GM13976 (cell line): ENCODE measurements around the gene ZNF622.
A peak's percentile ranks its signal among the peaks of the same experiment; 100 is the strongest.

Experiments
- DNase-seq: peaks from one replicate; pipeline ENCODE4 v3.0.0; 2012; ENCODE audit warnings: low spot score
- CTCF ChIP-seq: IDR thresholded peaks from 2 replicates; pipeline ENCODE4 v1.5.1; 2012; ENCODE audit warnings: borderline replicate concordance, mild to moderate bottlenecking; ENCODE audit not compliant: insufficient read depth; ENCODE audit errors: extremely low read depth, missing control alignments, control extremely low read depth
- in situ Hi-C: fragments of 300-500 bp; cut with MboI; formaldehyde crosslinking; loops from one replicate; pipeline ENCODE4 v1.12.0; 2022; ENCODE audit warnings: low sequenced_read_pairs, mixed read lengths, inconsistent platforms; ENCODE audit not compliant: unreplicated experiment

ZNF622 gene

DNA sequence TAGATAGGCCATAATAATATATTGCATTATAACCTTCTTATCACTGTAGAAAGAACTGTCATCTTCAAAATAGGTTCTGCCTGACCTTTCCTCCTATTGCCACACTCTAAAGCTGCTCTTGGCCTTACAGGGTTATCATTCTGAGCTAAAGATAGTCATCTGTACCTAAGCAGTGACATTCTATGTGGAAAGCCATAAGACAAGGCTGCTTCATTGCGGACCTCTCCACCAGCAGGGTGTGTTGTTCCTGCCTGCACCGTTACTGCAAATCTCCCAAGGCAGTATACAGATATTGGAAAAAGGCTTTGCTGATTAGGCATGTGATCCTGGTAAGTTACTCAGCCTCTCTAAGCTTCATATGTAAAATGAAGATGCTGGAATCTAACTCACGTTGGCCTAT lies 8.1 kb downstream of the ZNF622 start:
- no peak for TF ChIP-seq CTCF
- in situ Hi-C loops = loop anchor here (10.0 kb wide), 1 partner anchor 303 kb away; no protein-coding TSS in a partner anchor
- no peak for DNase-seq

GRCh38 chr5:16456103-16456832 lies 9.3 kb downstream of the ZNF622 start:
- in situ Hi-C loops = loop anchor here (10.0 kb wide), 1 partner anchor 301 kb away; no protein-coding TSS in a partner anchor
- TF ChIP-seq CTCF = peak; percentile 57
- DNase-seq = peak; percentile 46

DNA sequence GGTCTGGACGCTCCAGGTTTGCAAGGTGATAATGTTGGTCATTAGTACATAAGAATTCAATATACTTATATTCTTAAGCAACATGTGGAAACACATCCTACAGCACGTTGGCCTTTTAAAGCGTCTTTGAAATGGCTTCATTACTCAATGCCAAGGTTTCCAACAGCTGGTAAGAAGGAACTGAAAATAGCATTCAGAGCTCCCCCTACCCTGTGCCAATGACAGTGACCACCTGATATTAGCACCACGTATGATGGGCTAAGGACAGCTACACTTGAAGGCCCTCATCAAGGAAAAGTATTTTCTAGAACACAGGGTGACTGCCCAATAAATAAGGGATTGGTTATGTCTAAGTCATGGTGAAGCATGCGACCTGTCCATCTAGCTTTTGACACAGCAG lies 9.9 kb downstream of the ZNF622 start:
- DNase-seq = no peak
- TF ChIP-seq CTCF = no peak
- in situ Hi-C loops = loop anchor here (10.0 kb wide), 1 partner anchor 301 kb away; no protein-coding TSS in a partner anchor

- DNase-seq = no peak
- no peak for TF ChIP-seq CTCF
- in situ Hi-C loops = loop anchor here (10.0 kb wide), 1 partner anchor 300 kb away; no protein-coding TSS in a partner anchor
Observed at GRCh38 chr5:16454686-16455085, 10.9 kb downstream of the ZNF622 start.

GRCh38 chr5:16453609-16454008 lies 12.0 kb downstream of the ZNF622 start:
- DNase-seq = no peak
- no peak for TF ChIP-seq CTCF
- in situ Hi-C loops = loop anchor here (10.0 kb wide), 1 partner anchor 299 kb away; no protein-coding TSS in a partner anchor

DNA sequence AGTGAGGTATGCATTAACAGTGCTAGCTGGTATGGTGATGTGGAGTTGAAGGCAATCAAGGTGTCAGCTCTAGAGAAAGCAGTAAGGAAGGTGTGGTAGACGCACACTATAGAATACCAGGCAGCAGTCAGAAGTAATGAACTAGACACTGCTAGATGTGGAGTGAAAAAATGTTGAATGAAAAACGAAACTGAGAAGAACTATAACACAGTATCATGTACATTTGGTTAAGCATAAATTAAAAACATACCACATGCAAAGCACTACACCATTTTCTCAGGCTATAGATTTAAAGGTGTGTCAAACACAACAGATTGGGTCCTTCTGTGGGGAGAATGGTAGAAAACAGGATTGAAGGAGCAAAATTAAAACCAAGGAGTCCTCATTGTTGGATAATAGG lies 15.4 kb downstream of the ZNF622 start:
- TF ChIP-seq CTCF = no peak
- DNase-seq = no peak
- in situ Hi-C loops = loop anchor here (10.0 kb wide), 1 partner anchor 295 kb away; no protein-coding TSS in a partner anchor

DNA sequence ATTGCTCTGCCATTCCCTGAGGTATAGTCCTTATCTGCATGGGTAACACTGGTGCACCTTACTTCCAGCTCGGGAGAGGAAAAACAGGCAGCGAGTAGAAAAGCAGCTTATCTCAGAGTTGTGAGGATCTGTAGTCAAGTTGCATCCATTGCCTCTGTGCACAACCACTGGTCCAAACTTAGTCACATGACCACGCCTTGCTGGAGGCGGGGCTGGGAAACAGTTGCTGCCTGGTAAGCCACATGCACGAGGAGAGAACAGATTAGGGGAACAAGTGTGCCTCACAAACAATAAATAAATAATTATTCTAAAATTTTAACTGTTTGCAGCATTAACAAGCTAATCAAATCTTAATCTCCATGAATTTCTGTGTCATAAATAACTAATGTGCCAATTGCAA lies 18.6 kb downstream of the ZNF622 start:
- no peak for DNase-seq
- in situ Hi-C loops = no loop called here
- TF ChIP-seq CTCF = no peak
